ENCODE results near the gene ZNF385C.
A peak's percentile ranks its signal among the peaks of the same experiment; 100 is the strongest.

Gene ZNF385C

DNA sequence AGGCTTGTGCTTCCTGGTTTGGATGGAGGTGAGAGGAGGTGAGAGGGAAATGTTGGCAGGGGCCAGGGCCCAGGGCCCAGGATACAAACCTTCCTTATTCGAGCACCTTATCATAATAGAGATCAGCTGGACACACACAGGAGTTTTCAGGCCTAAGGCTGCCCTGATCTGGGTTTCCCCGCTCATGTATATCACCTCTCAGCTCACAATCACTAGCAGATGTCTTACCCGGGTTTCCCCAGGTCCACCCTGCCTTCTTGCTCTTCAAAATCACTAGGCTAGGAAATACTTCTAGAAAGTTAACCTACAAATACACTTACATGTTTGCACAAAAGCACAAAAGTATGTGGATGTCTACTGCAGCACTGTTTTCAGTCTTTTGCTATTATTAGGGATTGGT is 28.6 kb upstream of the ZNF385C start:
- DNase-seq = no peak

DNA sequence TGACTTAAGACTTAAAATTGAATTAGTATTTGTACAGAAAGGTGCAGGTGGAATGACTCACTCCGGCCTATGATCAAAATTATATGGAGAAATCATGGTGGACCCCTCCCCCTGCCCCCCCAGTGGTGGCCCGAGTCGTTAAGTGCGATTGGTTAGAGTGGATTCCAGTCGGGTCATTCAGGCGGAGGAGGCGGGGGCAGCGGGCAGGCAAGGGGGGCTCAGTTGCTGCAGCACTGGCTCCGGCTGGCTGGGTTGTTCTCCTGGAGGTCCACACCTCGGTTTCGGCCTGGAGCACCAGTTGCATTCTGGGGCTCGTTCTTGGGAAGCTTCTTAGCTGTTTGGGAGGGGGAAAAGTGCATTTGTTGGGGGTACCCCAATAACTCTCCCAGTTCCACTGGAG is 27.3 kb upstream of the ZNF385C start:
- DNase-seq = no peak

DNA sequence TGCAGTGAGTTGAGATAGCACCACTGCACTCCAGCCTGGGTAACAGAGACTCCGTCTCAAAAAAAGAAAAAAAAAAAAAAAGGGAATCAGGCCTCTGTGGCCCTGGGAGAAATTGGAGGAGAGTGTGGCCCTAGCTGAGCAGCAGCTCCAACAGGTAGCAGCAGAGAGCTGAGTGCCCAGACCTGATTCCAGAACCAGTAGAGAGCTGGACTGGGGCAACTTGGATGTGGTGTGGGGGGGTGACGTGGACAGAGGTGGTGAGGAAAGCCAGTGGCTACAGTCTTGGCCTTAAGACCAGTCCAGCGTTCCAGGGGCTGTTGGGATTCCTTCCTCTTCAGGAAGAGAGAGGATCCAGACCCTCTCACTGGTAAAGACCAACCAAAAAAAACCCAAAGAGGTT is 26.0 kb upstream of the ZNF385C start:
- DNase-seq = no peak

DNA sequence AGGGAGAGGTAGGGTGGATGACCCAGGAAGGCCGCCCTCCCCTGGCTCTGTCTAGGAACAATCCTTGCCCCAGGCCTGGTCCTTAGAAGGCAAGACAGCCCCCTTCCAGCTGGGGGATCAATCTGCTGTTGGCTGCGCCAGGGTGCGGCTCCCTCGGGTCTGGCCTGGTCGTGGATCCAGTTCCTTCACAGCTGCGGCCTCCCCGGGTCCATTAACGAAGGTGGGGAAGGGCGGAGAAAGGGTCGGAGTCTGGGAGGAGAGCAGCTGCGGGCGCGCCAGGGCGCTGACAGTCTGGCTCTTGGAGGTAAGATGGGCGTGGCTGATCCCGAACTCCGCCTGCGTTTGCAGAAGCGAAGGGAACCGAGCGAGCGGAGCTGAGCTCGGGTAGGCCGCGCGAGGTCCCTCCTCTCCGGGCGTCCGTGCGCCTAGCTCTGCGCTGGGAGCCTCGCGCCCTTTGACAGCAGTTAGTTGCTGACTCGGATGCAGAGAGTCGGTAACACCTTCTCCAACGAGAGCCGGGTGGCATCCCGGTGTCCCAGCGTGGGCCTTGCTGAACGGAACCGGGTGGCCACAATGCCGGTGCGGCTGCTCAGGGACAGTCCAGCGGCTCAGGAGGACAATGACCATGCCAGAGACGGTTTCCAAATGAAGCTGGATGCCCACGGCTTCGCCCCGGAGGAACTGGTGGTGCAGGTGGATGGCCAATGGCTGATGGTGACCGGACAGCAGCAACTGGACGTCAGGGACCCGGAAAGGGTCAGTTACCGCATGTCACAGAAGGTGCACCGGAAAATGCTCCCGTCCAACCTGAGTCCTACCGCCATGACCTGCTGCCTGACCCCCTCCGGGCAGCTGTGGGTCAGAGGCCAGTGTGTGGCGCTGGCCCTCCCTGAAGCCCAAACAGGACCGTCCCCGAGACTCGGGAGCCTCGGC is 24.4 kb upstream of the ZNF385C start, which contains the start of gene HSPB9:
Gene HSPB9, plus strand, starts transcription at position 434 of the 933 bp plus-strand sequence. Its CDS starts 47 bp downstream, at position 481.
- no peak for DNase-seq

DNA sequence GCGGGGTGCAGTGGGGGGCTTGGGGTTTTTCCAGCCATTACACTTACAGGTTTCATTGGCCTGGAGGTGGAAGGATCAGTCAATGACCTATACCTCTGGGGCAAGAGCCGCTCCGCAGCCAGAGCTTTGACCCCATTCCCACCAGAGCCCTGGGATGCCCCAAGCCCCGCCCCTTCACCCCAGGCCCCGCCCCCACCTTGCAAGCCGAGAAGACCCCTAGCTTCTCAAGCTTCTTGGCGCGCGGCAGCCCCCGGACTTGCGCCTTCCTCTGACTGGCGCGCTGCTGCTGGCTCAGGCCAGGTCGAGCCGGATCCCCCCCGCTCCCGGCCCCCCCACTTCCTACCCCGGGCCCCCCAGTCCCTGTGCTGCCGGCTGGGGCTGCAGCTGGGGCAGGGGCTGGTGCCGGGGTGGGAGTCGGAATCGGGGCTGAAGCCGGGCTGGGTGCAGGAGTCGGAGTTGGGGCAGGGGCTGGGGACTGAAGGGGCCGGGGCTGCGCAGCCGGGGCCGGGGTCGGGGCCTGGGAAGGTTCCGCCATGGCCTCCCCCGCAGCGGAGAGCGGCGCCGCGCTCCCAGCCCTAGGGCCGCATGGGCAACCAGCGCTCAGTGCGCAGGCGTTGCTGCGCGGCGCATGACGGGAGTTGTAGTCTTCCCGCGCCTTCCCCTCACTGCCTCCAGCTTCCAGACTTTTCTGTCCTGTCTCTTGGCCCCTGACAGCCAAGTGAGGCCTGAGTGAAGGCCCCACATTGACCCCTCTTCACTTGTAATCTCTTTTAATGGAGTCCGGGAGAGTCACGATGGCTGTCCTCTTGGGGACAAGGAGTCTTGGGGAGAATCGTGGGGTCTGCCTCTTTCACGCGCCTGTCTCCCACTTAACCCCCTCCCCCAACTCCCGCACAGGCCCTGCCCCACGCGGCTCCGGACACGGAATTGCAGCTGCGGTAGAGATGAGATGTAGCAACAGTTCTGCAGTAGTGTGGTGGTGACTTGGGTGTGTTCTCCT is 22.8 kb upstream of the ZNF385C start, which contains the start of gene KAT2A:
Gene KAT2A, minus strand, starts transcription at position 598 of the 1,000 bp plus-strand sequence. Its CDS starts 63 bp downstream, at position 535.
- DNase-seq = peak in 55 of 56 donors; percentile 26 to 89 (median 72)

DNA sequence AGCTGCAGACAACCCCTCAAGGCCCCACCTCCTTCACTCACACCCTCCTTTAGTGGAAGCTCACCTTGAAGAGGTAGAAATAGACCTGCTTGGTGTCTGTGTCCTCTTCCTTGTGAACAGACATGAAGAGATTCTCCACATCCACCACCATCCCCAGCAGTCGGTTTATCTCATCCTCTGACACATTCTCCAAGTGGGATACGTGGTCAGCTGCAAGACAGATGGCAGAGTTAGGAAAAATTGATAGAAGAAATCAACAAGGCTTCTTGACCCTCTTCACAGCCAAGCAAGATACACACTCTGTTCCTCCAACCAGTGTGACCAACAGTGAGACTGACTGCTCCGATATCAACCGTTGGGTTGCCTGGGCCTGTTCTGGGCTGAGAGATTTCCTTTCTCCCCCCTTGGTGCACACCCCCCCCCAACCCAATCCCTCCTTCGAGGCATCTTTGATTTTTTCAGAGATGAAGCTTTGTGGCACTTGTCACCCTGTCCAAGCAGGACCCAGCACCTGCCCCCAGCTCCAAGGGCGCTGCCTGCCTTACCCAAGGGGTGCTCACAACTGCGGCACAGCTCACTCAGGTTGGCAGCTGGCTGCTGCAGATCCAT is 22.0 kb upstream of the ZNF385C start:
- no peak for DNase-seq

DNA sequence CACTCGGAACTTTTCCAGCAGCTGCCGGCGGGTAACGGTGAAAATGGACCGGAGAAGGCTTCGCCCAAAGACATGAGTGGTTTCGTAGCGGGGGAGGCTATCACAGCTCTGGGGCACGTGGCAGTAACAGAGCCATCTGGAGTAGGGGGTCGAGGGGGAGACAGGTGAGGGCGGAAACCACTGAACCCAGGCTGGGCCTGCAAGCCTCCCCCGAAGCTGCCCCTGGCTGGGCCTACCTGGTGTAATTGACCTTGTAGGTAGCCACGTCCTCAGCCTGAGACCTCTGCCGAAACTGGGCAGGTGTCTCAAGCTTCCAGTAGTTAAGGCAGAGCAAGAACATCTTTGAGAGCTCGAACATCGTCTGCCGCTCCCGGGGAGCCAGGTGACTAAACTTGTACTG is 21.0 kb upstream of the ZNF385C start:
- no peak for DNase-seq

DNA sequence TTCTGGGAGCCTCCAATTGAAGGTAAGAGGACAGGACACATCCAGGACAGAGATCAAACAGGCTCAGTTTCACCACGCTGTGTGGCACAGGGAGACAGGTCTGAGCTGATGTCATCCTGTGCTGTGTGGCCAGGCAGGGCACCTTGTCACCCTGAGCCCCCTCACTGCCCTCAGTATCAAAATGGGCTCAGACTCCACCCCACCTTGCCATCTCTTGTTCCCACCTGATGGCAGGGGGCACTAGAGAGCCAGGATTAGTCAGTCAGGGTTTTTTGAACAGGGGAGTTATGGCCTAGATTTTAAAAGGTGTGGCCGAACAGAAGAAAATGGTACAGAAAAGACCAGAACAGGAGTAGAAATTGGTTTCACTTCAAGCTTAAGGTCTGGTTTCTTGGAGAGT is 20.3 kb upstream of the ZNF385C start:
- DNase-seq = no peak

DNA sequence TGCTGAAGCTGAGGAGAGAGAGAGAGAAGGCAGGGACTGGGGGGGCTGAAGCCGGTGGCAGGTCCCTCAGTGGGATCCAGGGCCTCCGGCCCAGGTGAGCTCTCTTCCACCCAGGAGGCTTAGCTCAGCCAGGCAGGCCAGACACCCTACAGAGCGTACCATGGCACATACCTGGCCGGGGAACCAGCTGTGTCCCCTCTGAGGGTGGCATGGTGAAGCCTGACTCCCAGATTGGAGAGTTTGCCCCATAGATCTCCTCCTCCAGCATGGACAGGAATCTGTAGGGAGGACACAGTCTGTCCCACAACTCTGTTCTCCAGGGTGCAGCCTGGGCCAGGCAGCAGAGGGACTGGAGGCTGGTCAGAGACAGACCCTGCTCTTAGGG is 19.8 kb upstream of the ZNF385C start:
- DNase-seq = no peak

DNA sequence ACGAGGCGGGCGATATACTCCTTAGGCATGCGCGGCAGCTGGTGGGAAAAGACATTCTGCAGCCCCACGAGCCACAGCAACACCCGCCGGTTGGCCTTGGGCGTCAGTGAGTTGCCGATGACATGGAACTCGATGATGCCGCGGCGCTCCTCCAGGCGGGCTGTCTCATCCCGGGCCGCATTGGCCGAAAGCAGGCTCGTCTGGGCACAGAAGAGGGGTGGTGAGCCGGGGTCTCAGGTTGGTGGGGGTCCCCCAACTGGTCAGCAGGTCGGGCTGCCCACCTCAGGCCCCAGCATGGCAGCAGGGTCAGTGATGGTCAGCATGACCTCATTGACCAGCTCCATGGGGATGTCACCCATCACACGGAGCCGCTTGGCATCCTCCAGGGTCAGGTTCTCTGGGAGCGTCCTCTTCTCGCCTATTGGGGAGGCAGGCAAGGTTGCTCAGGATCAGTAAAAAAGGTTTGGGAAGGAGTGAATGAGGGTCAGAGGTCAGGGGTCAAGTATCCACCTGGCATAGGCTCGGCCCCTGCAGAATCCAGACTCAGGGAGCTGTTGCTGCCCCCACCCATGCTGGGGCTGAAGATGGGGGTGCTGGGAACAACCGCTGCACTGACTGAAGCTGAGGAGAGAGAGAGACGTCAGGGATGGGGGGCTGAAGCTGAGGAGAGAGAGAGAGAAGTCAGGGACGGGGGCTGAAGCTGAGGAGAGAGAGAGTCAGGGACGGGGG is 19.3 kb upstream of the ZNF385C start:
- DNase-seq = no peak

DNA sequence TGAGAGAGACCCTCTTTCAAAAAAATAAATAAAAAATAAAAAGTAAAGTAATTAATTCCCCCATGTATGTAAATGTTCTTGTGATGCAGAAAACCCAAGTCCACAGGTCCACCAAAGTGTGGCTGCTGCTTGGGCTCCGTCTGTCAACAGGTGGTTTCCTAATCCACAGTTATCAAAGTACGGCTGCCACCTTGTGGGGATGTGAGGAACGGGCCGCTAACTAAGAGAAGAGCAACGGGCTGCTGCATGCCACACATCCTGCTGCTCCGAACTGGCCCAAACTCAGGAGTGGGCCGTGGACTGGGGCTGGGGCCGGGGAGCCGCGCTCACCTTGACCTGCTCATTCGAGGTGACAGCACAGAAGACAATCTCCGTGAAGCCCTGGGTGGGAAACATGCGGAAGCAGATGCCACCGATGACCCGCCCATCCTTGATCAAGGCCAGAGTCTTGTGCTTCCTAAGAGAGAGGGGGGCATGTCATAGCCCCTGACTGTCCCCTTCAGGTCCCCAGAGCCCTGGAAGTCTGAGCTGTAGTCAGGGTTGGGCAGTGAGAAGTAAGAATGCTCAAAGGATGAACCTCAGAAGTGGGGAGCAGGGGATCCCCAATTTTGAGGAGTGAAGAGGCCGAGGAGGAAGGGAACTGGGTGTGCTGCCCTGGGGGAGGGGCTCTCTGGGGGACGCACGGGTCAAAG is 18.6 kb upstream of the ZNF385C start:
- peak in 49 of 56 donors; percentile 9 to 85 (median 47) for DNase-seq

DNA sequence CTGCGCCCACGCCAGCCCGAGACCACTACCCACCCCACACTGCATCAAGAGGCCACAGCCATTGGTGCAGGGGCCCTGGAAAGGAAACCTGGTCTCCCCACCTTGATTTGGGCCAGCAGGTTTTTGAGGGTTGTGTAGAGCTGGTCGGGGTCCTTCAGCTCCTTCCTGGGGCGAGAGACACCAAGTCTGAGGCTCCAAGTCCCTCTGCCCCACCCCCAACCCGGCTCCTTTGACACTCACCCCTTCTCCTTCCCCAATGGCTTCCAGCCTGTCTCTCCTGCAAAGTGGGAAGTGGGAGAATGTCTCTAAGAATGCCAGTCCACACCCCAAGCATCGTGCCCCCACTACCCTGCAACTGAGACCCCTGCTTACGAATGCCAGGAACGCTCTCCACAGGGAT is 15.8 kb upstream of the ZNF385C start:
- no peak for DNase-seq

DNA sequence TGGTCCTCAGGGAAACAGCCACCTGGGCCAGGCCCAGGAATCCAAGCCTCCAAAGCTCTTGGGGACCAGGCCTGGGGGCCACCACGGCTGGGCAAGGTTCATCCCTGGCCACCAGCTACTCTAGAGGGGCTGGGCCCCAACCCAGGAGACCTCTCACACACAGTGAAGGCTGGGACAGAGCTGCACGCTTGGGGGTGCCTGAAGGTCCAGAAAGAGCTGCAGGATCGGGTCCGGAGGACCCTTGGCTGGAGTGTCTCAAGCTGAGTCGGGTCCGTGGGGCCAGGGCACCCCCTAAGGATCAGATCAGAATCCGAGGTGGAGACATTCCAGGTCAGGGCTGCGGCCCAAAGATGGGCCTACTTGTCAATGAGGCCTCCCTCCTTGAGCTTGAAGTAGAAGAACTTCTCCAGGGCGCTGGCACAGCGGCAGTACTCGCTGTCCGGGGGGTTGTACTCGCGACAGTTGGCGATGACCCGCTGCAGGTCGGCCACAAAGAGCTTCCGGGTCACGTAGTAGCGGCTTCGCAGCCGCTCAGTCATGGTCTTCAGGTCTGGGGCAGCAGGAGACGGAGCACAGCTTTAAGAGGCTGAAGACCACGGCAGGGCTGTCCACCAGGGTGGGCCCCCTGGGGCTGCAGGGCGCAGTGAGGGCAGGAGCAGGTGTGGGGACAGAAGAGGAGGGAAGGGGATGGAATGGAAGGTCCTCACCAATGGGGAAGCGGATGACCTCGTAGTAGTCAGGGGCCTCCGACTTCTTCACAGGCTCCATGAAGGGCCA is 15.2 kb upstream of the ZNF385C start:
- DNase-seq = no peak

DNA sequence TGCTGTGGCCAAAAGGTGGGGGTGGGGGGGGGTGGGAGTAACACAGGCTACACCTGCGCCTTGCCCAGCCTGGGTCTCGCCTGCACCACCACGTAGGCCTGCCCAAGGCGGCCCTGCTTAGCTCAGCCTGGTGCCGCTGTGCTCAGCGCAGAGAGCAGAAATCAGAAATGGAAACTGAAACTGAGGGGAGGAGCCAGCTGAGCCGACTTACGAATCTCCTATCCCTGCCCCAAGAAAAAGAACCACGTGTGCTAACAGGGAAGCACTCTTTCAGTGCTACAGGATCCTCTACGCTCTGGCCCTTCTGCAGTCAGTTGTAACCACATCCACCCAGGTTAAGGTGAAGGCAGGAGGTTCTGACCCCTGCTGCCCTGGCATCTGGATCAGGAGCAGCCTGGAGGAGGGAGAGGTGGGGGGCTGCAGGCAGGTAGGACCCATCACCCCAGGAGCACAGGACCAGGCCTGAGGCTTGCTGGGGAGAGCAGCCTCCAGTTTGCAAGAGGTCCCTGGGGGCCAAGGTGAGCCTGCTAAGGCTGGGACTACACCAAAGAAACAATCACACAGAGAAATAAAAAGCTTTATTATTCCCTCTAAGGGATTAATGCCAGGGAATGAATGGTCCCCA is 14.4 kb upstream of the ZNF385C start, which contains the start of gene DHX58:
Gene DHX58, minus strand, starts transcription at position 163 of the 625 bp plus-strand sequence. CDS start 822 bp downstream, outside the sequence.
- DNase-seq = peak in 51 of 56 donors; percentile 19 to 79 (median 54)

DNA sequence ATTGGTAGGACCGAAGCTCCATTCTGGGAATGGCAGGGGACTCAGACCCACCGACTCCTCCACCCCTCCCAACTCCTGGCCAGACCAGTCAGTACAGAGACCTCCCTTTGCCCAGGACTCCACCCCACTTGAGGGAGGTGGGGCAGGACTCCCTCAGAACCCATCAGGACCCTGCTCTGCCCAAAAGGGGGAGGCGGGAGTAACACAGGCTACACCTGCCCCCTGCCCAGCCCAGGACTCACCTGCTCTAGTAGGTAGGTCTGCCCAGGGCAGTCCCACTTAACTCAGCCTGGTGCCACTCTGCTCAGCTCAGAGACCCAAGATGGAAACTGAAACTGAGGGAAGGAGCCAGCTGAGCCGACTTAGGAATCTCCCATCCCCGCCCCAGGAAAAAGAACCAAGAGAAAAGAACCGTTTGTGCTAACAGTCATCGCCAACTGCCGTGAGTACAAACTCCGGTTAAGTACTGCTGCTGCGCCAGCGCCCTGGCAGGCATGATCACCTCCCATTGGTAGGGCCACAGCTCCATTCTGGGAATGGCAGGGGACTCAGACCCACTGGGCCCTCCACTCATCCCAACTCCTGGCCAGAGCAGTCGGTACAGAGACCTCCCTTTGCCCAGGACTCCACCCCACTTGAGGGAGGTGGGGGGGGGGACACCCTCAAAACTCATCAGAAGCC is 13.7 kb upstream of the ZNF385C start:
- DNase-seq = peak in 19 of 56 donors; percentile 20 to 73 (median 49)

DNA sequence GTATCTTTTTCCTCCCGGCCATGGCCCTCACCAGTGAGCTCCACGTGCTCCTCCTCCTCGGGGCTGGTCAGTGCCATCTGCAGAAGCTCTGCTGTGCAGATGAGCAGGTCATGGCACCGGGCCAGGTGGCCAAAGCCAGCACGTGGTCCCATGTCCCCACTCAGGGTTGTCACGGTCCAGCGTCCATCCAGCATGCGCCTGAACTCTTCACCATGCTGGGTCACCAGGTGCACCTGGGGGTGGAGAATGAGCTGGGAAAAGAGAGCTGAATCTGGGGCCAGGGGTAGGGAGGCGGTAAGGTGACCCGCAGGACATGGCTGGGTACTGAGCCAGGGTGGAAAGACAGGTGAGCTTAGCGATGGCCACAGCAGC is 13.0 kb upstream of the ZNF385C start:
- peak in 1 of 56 donors; percentile 19 for DNase-seq
